ENCODE data around the gene PKLR. TPM values are rescaled to one million over a fixed set of nuclear protein-coding genes. Genes with fewer than 3 reads are reported as not detected.
A peak's percentile ranks its signal among the peaks of the same experiment; 100 is the strongest.

The PKLR gene
- total RNA-seq, 2 donors from 2014 or later, result 0.14 TPM; not detected in 1

- H3K9me3 Mint-ChIP-seq, result no peaks in the 10 kb centered on the region
- ATAC-seq (no peak), DNase-seq (ENCODE audit: low spot score in 2 of 2) (no peak)
- H3K36me3 Mint-ChIP-seq, result peaks cover 0 to 4% of the 10 kb centered on the region in 2 donors
- H3K27ac Mint-ChIP-seq, result peak overlapping the region; percentile 26 to 74
Measured at GRCh38 chr1:155321639-155322503, 20.6 kb upstream of the PKLR start.

- peak within 1 kb of the TSS; percentile 26 to 74 for H3K27ac Mint-ChIP-seq
- H3K9me3 Mint-ChIP-seq, result no peaks in the 10 kb centered on the region
- ATAC-seq (peak in 1 of 2 donors; percentile 44), DNase-seq (ENCODE audit: low spot score in 2 of 2) (peak; percentile 65 to 84)
- peaks cover 0 to 4% of the 10 kb centered on the region in 2 donors for H3K36me3 Mint-ChIP-seq
Measured at GRCh38 chr1:155320661-155321617, 19.7 kb upstream of the PKLR start, which contains the start of gene RUSC1. RUSC1 (plus strand) TSS chr1:155320894; CDS start chr1:155321774, 880 bp downstream.

- no peak for ATAC-seq
- DNase-seq (ENCODE audit: low spot score in 2 of 2), result no peak
- peaks cover 0 to 4% of the 10 kb centered on the region in 2 donors for H3K36me3 Mint-ChIP-seq
- H3K9me3 Mint-ChIP-seq, result no peaks in the 10 kb centered on the region
- H3K27ac Mint-ChIP-seq, result peak overlapping the region in 1 of 2 donors; percentile 38
Measured at GRCh38 chr1:155320252-155320651, 19.0 kb upstream of the PKLR start.

GRCh38 chr1:155319536-155319935 lies 18.3 kb upstream of the PKLR start:
- peaks cover 0 to 4% of the 10 kb centered on the region in 2 donors for H3K36me3 Mint-ChIP-seq
- no peaks in the 10 kb centered on the region for H3K9me3 Mint-ChIP-seq
- ATAC-seq (no peak), DNase-seq (ENCODE audit: low spot score in 2 of 2) (no peak)
- H3K27ac Mint-ChIP-seq, result peak overlapping the region in 1 of 2 donors; percentile 9

GRCh38 chr1:155318082-155318481 lies 16.8 kb upstream of the PKLR start:
- ATAC-seq (no peak), DNase-seq (ENCODE audit: low spot score in 2 of 2) (no peak)
- Mint-ChIP-seq H3K27ac (peak overlapping the region in 1 of 2 donors; percentile 30), H3K36me3 (peaks cover 0 to 4% of the 10 kb centered on the region in 2 donors), H3K9me3 (no peaks in the 10 kb centered on the region)

- peaks cover 4 to 8% of the 10 kb centered on the region in 2 donors for H3K36me3 Mint-ChIP-seq
- DNase-seq (ENCODE audit: low spot score in 2 of 2) (no peak), ATAC-seq (no peak)
- no peaks in the 10 kb centered on the region for H3K9me3 Mint-ChIP-seq
- H3K27ac Mint-ChIP-seq, result no peak overlapping the region
Measured at GRCh38 chr1:155316922-155317321, 15.7 kb upstream of the PKLR start.

GRCh38 chr1:155313261-155313660 lies 12.0 kb upstream of the PKLR start:
- ATAC-seq, result no peak
- H3K9me3 Mint-ChIP-seq, result no peaks in the 10 kb centered on the region
- H3K27ac Mint-ChIP-seq, result peak overlapping the region in 1 of 2 donors; percentile 92
- peaks cover 19 to 41% of the 10 kb centered on the region in 2 donors for H3K36me3 Mint-ChIP-seq
- no peak for DNase-seq (ENCODE audit: low spot score in 2 of 2)

- H3K27ac Mint-ChIP-seq, result peak overlapping the region; percentile 99
- no peak for ATAC-seq
- DNase-seq (ENCODE audit: low spot score in 2 of 2), result no peak
- H3K36me3 Mint-ChIP-seq, result peaks cover 19 to 41% of the 10 kb centered on the region in 2 donors
- H3K9me3 Mint-ChIP-seq, result no peaks in the 10 kb centered on the region
Measured at GRCh38 chr1:155309423-155310021, 8.3 kb upstream of the PKLR start.

- H3K27ac Mint-ChIP-seq, result peak within 1 kb of the TSS; percentile 99
- H3K36me3 Mint-ChIP-seq, result peaks cover 19 to 41% of the 10 kb centered on the region in 2 donors
- DNase-seq (ENCODE audit: low spot score in 2 of 2), result peak; percentile 93 to 99
- no peaks in the 10 kb centered on the region for H3K9me3 Mint-ChIP-seq
- ATAC-seq, result peak; percentile 97 to 99
Measured at GRCh38 chr1:155308493-155309422, 7.5 kb upstream of the PKLR start, which contains the start of gene FDPS. FDPS (plus strand) TSS chr1:155308866; CDS start chr1:155309790, 924 bp downstream.

- Mint-ChIP-seq H3K9me3 (no peaks in the 10 kb centered on the region), H3K27ac (peak overlapping the region in 1 of 2 donors; percentile 99), H3K36me3 (peaks cover 19 to 37% of the 10 kb centered on the region in 2 donors)
- DNase-seq (ENCODE audit: low spot score in 2 of 2) (no peak), ATAC-seq (no peak)
Measured at GRCh38 chr1:155307247-155307740, 6.1 kb upstream of the PKLR start.

- DNase-seq (ENCODE audit: low spot score in 2 of 2), result no peak
- no peak for ATAC-seq
- H3K27ac Mint-ChIP-seq, result peak overlapping the region in 1 of 2 donors; percentile 13
- peaks cover 19 to 23% of the 10 kb centered on the region in 2 donors for H3K36me3 Mint-ChIP-seq
- no peaks in the 10 kb centered on the region for H3K9me3 Mint-ChIP-seq
Measured at GRCh38 chr1:155305881-155306391, 4.7 kb upstream of the PKLR start.

- H3K9me3 Mint-ChIP-seq, result no peaks in the 10 kb centered on the region
- no peak for DNase-seq (ENCODE audit: low spot score in 2 of 2)
- no peak for ATAC-seq
- peak overlapping the region in 1 of 2 donors; percentile 41 for H3K27ac Mint-ChIP-seq
- peaks cover 10 to 11% of the 10 kb centered on the region in 2 donors for H3K36me3 Mint-ChIP-seq
Measured at GRCh38 chr1:155304558-155305063, 3.4 kb upstream of the PKLR start.

GRCh38 chr1:155300553-155301329 lies 497 bp downstream of the PKLR start:
- ATAC-seq, result no peak
- peak overlapping the region in 1 of 2 donors; percentile 23 for H3K27ac Mint-ChIP-seq
- H3K36me3 Mint-ChIP-seq, result no peaks in the 10 kb centered on the region
- DNase-seq (ENCODE audit: low spot score in 2 of 2), result no peak
- no peaks in the 10 kb centered on the region for H3K9me3 Mint-ChIP-seq

GRCh38 chr1:155300024-155300423 lies 1.2 kb downstream of the PKLR start:
- ATAC-seq (no peak), DNase-seq (ENCODE audit: low spot score in 2 of 2) (no peak)
- Mint-ChIP-seq H3K36me3 (no peaks in the 10 kb centered on the region), H3K9me3 (no peaks in the 10 kb centered on the region), H3K27ac (no peak overlapping the region)

Measured in activated naive CD4-positive, alpha-beta T cell treated with anti-CD3 and anti-CD28 coated beads, Interleukin-2, amount 50 U/mL, for 72 hours (primary cell).